ENCODE results near the gene PNKD.

Gene PNKD

DNA sequence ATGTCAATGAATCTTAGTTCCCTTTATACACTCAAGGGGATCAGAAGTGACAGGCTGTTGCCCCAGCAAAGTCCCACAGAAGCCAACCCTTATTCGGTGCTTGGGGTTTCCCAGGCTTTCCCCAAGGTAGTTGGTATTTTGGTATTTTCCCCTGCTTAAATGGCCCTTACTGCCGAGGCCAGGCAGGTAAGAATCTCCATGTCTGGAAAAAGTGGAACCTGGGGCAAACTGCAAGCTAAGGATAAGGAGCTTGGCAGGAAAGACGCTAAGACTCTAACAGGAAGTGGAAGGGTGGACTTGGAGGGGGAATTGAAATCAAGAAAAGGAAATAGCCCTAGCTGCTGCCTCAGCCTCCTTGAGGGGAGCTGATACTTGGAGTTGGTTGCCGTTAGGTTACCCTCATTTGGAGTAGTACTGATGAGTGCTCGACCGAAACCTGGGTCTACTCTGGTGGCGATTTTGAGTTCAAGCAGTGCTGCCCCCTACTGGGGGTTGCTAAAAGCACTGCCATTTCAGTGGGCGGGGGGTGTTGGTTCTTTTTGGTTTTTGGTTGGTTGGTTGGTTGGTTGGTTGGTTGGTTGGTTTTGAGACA, 12.8 kb upstream of the PNKD start:
- DNase-seq (ENCODE audit: low read depth): peak; percentile 32

DNA sequence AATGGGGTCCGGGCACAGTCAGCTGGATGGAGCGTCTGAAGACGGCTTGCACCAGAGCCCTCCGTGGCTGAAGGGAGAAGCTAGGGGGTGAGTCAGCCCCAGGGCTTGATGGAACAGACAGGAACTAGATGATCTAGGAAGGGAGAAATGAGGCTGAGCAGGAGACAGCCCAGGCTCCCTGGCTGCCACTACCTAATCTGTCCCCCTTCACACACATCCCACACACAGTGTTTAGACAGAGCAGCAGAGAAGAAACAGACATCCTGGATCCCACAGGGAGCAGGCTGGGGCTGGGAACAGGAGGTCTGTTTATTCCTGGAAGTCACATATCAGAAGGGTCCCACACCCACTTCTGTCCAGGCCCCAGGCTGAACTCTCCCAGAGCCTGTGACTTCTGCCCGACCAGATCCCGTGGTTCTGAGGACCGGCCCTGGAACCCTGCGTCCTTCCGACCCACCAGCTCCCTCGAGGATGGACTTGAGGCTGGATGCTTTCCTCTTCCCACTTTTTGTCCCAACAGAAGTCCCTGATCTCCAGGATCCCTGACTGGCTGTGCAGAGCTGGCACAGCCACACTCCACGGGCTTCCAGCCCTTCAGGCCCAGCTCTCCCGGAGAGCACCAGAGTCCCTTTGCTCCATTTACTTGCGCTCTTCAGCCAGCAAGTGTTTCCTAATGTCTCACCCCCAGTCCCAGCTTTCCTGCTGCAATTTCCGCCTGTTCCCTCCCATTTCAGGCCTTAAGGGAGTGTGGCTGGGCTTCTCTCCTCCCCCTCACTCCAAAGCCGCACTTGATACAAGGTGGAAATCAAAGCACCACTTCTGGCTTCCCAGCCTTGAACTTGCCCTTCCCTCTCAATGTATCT, 11.0 kb upstream of the PNKD start:
- peak; percentile 82 for DNase-seq (ENCODE audit: low read depth)

DNA sequence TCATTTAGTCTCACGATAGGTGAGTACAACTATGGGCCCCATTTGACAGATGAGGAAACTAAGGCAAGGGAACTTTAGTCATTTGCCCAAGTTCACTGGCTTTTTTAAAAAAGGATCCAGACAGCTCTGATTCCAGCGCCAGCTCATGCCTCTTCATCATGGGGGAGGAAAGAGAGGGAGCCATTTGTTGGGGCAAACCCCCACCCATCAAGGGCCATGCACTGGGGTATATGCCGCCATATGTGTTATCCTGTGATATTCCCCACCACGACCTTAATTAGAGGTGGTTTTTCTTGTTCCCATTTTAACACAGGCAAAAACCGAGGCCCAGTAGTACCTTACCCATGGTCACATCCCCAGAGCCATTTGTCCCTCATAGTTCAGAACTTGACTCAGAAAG, 10.2 kb upstream of the PNKD start:
- DNase-seq (ENCODE audit: low read depth): no peak

DNA sequence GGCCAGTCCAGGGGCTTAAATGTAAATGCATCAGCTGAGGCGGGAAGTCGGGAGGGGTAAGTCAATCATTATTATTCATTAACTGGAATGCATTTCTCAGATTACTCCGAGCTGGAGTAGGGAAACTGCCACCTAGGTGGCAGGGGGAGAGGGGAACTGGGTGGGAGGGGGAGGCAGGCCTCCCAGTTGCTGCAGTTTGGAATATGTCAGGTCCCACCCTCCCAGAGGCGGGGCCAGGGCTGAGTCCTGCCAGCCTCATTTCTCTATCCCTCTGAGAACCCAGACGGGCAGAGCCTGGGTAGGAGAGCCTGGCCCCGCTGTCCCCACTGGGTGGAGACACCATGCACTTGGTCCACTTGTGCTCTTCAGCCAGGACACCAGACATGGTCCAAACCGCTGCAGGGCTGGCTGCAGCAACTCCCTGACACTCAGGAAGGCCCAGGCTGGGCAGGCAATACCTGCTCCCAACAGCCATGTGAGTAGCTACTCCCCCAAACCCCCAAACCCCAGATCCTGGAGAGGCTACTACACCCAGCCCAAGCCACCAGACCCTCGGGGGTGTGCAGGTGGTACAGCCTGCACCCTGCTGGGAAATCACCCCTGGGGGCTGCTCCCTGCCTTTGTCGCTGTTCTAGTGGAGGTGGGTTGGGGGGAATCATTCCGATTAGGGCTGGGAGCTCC, 9.4 kb upstream of the PNKD start, which contains the start of gene GPBAR1:
Gene GPBAR1, plus strand, starts transcription at position 274 of the 681 bp plus-strand sequence. CDS start 1,710 bp downstream, outside the sequence.
- peak; percentile 19 for DNase-seq (ENCODE audit: low read depth)

DNA sequence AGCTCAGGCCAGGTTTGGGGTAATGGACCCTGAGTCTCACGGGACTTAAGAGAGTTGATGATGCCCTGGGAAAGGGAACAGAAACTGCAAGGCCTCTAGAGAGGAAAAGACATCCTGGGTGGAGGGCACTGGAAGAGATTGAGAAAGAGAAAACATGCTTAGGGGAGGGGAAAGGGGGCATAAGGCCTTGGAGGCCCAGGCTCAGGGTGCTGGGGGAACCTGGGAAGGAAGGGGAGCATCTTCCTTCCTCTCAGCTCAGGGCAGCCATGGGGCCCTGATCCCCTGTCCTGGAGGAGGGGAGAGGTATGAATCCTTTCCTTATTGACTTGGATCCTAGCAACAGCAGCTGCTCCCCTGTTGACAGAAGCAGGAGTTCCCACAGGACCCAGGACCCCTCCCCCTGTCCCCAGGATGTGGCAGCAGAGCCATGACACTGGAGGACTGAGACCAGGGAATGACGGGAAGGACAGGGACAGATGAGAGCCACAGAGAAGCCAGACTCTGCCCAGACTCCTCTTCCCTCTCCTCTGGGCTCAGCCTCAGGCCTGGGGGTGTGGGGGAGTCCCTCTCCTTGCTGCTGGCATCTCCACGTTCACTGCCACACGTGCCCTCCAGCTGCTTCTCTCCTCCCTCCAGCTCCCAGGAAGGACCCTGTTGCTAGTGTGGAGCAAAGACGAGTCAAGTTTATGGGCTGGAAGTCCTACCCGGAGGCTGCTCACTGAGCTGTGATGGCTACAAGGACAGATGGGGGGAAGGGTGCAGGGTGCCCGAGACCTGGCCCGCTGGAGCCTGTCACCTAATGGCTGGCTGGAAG, 8.7 kb upstream of the PNKD start:
- no peak for DNase-seq (ENCODE audit: low read depth)

DNA sequence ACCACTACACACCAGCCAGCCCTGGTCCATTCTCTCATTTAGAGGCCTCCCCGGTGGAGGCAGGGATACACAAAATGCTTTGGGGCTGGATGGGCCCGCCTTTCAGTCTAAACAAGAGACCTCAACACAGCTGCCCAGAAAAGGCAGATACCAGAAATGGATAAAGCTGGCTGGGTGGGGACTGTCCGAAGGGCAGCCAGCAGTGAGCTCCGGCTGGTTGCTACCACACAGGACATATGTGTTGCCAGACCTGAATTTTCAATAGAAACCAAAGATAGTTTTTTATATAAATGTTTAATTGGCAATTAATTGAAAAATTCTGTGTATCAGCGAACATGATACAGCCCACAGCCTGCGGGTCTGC, 8.1 kb upstream of the PNKD start:
- no peak for DNase-seq (ENCODE audit: low read depth)

DNA sequence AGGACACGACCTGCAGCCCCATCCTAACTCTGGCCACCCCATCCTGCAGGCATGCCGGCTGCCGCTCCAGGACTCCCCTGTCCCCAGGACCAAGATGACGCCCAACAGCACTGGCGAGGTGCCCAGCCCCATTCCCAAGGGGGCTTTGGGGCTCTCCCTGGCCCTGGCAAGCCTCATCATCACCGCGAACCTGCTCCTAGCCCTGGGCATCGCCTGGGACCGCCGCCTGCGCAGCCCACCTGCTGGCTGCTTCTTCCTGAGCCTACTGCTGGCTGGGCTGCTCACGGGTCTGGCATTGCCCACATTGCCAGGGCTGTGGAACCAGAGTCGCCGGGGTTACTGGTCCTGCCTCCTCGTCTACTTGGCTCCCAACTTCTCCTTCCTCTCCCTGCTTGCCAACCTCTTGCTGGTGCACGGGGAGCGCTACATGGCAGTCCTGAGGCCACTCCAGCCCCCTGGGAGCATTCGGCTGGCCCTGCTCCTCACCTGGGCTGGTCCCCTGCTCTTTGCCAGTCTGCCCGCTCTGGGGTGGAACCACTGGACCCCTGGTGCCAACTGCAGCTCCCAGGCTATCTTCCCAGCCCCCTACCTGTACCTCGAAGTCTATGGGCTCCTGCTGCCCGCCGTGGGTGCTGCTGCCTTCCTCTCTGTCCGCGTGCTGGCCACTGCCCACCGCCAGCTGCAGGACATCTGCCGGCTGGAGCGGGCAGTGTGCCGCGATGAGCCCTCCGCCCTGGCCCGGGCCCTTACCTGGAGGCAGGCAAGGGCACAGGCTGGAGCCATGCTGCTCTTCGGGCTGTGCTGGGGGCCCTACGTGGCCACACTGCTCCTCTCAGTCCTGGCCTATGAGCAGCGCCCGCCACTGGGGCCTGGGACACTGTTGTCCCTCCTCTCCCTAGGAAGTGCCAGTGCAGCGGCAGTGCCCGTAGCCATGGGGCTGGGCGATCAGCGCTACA, 7.4 kb upstream of the PNKD start:
- no peak for DNase-seq (ENCODE audit: low read depth)

DNA sequence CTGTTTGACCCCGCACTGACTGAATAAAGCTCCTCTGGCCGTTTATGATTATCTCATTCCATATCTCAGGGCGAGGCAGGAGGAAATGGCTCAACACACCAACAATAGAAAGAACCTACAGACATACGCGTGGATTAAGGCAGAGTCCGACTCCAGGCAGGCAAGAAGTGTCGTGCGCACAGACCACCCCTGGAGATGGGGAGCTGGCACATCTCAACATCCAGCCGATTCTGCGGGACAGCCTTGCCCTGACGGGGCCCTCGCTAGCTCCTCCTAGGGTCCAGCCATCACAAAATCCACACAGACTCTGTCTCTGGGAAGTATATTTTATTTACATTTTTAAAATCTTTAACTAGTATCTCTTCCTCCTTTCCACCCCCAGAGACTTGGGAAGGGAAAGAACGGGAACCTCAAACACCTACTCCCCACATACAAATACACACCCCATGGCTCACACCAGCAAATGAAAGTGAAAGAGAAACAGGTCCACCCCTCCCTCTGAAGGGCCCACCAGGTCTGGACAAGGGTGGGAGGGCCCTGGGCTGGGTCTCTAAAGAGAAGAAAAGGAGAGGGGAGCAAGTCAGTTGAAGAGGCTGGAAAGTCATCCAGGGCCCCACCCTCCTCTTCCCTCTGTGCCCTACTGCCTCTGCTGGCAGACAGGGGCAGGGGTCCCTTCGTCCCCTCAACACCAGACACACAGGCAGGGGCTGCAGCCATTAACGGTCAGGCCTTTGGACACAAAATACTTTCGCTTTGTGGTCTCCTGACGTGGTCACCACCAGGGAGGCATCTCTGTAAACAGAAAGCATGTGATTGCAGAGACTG, 6.3 kb upstream of the PNKD start:
- no peak for DNase-seq (ENCODE audit: low read depth)

DNA sequence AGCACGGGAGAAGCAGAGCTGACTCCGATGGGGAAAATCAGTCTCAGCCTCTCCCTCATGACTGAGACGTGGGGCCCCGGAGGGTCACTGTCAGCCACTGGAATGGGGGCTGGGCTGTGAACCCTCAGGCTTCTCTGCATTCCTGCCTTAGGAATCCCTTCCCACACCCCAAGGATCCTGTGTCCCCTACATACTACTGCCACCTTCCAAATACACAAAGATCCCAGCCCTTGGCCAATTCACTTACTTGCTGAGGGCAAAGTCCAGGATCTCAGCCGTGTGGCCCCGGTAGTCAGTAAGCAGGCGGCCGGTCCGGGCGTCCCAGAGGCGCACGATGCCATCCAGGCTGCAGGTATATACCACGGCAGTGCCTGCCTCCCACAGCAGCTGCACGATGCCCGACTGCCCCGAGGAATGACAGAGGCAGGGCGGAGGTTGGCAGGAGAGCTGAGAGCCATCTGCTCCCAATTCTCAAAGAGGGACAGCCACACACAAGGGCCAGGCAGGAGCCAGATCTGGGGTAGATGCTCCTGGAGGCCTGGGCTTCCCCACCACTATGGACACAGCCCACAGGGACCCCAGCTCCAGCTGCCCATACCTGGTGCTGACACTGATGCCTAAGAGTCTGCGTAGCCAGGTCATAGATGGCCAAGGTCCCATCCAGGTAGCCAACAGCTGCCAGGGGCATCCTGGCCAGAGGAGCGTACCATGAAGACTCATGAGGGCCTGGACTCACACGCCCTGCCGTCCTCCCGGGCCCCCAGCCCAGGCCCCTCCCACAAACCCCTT, 5.4 kb upstream of the PNKD start:
- DNase-seq (ENCODE audit: low read depth): no peak

DNA sequence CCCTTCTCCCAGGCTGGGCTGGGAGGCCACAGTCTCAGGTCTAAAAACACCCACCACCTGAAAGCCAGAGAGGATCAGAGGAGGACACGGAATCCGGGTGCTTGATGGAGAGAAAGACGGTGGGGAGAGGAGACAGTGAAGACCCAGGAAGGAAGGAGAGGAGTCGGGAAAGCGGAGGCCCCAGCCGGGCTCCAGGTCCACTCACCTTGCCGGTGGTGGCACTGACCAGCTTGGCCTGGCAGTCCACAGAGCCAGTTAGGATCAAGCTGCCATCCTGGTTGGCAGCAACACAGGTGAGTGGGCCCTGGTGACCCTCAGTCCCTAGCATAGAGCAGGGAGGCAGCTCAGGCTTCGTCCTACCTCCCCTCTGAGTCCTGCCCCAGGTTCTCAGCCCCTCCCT, 4.7 kb upstream of the PNKD start:
- no peak for DNase-seq (ENCODE audit: low read depth)

DNA sequence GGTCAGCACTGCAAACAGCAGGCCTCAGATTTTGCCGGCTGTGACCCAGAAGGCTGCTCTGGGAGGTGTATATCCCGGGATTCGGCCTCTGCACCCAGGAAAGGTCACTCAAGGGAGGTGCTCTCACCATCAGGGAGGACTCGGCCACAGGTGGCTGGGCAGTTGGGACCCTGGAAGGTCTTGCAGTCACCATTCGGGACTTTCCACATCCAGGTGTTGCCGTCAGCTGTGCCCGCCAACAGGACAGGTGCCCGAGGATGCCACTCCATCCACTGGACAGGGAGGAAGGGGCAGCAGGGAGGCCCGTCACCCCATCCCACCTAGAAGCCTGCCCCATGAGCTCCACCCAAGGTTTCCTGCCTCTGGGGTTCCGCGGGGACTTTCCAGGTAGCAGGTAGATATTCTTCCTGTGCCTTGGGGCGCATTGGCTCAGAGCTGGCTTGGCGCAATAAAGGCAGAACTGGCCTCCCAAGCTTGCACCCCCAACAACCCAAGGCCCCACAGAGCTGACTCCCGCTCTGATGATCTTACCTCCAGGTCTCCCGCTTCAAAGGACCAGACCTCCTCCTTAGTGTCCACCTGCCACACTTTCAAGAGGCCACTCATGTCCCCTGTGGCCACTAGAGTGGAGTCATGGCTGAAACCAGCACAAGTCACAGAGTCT, 3.9 kb upstream of the PNKD start:
- no peak for DNase-seq (ENCODE audit: low read depth)

DNA sequence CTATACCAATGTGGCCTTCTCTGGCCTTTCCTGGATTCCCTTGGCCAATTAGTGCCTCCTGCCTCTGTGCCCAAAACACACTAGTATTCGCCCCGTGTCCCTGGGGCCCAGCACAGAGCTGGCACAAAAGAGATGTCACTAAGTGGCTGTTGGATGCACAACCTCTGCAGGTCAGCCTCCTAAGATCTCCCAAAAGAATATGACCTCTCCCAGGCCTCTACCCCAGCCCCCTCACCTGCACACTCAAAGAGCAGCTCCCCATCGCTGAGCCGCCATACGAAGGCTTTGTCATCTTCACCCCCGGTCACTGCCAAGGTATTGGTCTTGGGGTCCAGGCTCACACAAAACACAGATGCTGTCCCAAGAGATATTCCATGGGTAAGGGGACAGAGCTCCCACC, 3.1 kb upstream of the PNKD start:
- no peak for DNase-seq (ENCODE audit: low read depth)

DNA sequence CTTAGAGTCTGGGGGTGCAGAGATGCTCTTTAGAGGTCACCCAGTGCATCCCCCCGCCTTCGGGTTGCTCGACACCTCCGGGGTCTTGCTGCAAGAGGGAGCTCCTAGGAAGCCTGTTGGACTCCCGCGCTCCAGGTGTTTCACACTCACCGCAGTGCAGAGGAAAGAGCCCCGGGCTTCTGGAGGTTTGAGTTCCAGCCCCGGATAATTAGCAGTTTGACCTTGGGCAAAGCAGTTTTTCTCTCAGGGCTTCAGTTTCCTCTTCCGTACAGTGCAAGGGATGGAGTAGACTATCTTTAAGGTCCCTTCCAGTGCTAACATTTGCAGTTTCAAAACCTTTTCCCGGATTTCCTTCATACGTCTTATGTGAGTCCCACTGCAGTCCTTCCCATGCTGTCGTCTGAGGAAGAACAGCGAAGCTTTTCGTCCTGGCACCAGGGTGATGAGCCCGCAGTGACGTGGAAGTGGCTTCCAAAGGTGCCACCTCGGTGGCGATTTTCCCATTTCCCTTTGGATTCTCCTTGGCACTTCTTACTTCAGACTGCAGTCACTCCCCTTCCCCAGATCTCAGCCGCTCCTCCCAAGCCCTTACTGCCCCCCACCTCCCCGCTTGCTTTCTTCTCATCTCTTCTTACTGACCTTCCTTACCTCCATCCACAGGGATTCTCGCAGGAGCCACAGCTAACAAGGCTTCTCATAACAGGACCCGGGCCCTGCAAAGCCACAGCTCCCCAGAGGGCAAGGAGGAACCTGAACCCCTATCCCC, 585 bp downstream of the PNKD start:
- DNase-seq (ENCODE audit: low read depth): peak; percentile 41

DNA sequence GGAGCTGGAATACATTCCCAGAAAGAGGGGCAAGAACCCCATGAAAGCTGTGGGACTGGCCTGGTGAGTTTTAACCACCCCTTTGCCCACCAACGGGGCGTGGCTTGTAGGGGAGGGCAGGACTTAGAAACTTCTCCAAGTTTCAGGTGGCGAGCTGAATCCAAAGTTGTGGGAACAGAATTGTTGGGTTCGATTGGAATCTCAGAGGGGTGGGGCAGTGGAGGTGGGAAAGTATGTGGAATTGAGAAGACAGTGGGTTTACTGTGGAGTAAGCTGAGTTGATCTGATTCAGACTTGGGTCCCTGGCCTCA, 1.1 kb downstream of the PNKD start:
- DNase-seq (ENCODE audit: low read depth): no peak

DNA sequence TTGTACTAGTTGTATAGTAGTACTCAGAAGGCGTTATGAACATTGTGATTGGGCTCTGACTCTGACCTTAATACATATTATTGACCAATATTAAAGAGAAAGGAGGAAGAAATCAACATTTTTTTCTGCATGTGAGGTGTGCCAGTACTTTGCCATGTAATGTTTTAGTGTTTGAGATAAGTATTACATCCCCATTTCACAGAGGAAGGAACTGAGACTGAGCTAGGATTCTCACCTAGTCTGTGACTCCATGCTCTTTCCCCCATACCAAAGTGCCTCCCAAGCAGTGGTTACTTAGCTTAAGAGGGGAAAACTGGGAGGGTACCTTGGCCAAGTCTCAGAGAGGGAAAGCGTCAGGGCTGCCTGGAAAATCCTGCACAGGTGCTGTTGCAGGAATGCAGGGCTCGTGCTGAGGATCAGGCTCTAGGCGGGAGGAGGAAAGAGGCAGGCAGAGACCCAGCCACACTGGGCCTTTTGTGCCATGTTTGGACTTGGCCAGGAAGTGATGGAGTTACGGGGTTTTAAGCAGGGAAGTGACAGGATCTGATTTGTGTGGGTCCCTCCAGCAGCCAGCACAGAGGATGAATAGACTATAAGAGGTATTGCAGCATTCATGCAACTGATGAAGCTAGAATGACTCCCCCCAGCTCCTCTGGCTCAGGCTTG, 1.7 kb downstream of the PNKD start:
- no peak for DNase-seq (ENCODE audit: low read depth)

DNA sequence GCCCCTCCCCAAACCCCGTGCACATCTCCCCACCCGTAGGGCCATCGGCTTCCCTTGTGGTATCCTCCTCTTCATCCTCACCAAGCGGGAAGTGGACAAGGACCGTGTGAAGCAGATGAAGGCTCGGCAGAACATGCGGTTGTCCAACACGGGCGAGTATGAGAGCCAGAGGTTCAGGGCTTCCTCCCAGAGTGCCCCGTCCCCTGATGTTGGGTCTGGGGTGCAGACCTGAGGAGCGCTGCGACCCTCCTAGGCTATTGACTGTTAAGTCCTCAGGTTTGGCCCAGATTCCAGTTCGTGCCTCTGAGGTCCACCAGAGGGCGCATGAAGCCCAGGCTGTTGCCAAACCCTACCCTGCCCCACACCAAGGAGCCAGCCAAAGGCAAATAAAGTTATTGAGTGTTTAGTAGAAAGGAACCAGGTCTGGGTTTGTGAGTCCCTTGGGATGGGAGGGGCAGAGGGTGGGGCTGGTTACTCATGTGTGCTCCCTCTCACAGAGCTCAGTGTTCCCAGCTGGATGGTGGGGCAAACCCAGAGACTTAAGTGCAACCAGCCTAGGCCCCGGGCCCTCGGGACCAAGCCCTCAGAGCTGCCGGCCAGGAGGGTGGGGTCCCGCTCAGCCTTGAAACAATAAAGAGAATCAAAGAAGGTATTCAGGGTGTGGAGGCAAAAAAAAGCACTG, 2.4 kb downstream of the PNKD start:
- DNase-seq (ENCODE audit: low read depth): peak; percentile 90
